GM12878 (cell line): ENCODE data around the gene MS4A2. TPM values are rescaled to one million over a fixed set of nuclear protein-coding genes. Genes with fewer than 3 reads are reported as not detected.
"Not testable (repeated sequence)": the region's sequence is repeated elsewhere in the genome, so short reads cannot be mapped to it uniquely, and the experiment has no call there.

Experiments
- ATAC-seq: fragments of 200-7000 bp; cut with Tn5 transposase; 3 replicates; pipeline ENCODE4 v1.9.1; 2020; ENCODE audit warnings: mild to moderate bottlenecking, moderate library complexity
- BruUV-seq: library from RNA; stranded (reverse); fragments of 400-500 nt; replicated peaks from 2 replicates; lab custom pipeline; 2021; lab: Mats Ljungman, UMichigan
- CTCF ChIA-PET: fragments of 300-600 bp; sonication (Branson Sonifier 250); formaldehyde crosslinking; extraction: SDS; loops from one replicate; lab custom pipeline; 2021; ENCODE audit warnings: inconsistent platforms; lab: Yijun Ruan, JAX
- POLR2A ChIA-PET: fragments of 350-600 bp; formaldehyde crosslinking; extraction: SDS; loops from one replicate; lab custom pipeline; 2021; ENCODE audit warnings: inconsistent platforms; lab: Charles Lee
- RAD21 ChIA-PET: fragments of 300-600 bp; sonication (Branson Sonifier 250); formaldehyde crosslinking; loops from one replicate; lab custom pipeline; 2023; ENCODE audit warnings: antibody characterized with exemption; ENCODE audit not compliant: unreplicated experiment; lab: Charles Lee
- SMC1A ChIA-PET: fragments of 300-600 bp; sonication (Branson Sonifier 250); formaldehyde crosslinking; loops from one replicate; lab custom pipeline; 2023; ENCODE audit not compliant: unreplicated experiment, uncharacterized antibody; lab: Charles Lee
- DNase-seq: peaks from one replicate; pipeline ENCODE4 v3.0.0-alpha.2; 2011; ENCODE audit warnings: low read depth, low spot score
- FAIRE-seq: peaks from 3 replicates; lab custom pipeline; 2011; peaks lifted over from hg19 to GRCh38; lab: Jason Lieb, UNC
- H2AFZ ChIP-seq: 2 replicates; pipeline ENCODE4 v1.6.0; 2011; ENCODE audit warnings: low read depth, low read length, control low read depth; ENCODE audit not compliant: control insufficient read depth
- H3K27ac ChIP-seq: 2 replicates; pipeline ENCODE4 v1.5.1; 2011; ENCODE audit warnings: control low read depth; ENCODE audit not compliant: control insufficient read depth, insufficient read depth
- H3K27me3 ChIP-seq, 2 experiments: replicated peaks in 1 of 2; 2 replicates each; pipeline versions ENCODE4 v1.6.0 to v1.6.1; 2011; ENCODE audit warnings: low read length in 1 of 2; ENCODE audit not compliant: control insufficient read depth in 2 of 2, insufficient read depth in 2 of 2
- H3K36me3 ChIP-seq, 2 experiments: 2 replicates each; pipeline ENCODE4 v1.5.1; 2011; ENCODE audit warnings: low read length in 1 of 2; ENCODE audit not compliant: control insufficient read depth in 2 of 2, insufficient read depth in 2 of 2
- H3K4me1 ChIP-seq: 2 replicates; pipeline ENCODE4 v1.6.1; 2011; ENCODE audit warnings: mild to moderate bottlenecking, low read length, moderate library complexity, mixed read lengths; ENCODE audit not compliant: control insufficient read depth, insufficient read depth
- H3K4me2 ChIP-seq: 2 replicates; pipeline ENCODE4 v1.6.0; 2011; ENCODE audit warnings: control low read depth; ENCODE audit not compliant: control insufficient read depth, insufficient read depth
- H3K4me3 ChIP-seq: fragments of 200-600 bp; sonication (generic); 2 replicates; pipeline ENCODE4 v1.5.1; 2016
- H3K79me2 ChIP-seq: 2 replicates; pipeline ENCODE4 v1.6.0; 2011; ENCODE audit warnings: low read length; ENCODE audit not compliant: control insufficient read depth, insufficient read depth
- H3K9ac ChIP-seq: 2 replicates; pipeline ENCODE4 v1.8.0; 2011; ENCODE audit warnings: low read length, control low read depth, mixed read lengths; ENCODE audit not compliant: control insufficient read depth, insufficient read depth
- H3K9me3 ChIP-seq: replicated peaks from 3 replicates; pipeline ENCODE4 v1.5.1; 2011; ENCODE audit warnings: mild to moderate bottlenecking, low read length; ENCODE audit not compliant: control insufficient read depth, insufficient read depth
- H4K20me1 ChIP-seq: 2 replicates; pipeline ENCODE4 v1.6.0; 2011; ENCODE audit not compliant: control insufficient read depth, insufficient read depth
- BCLAF1 ChIP-seq: fragments of 450-650 bp; IDR thresholded peaks from 2 replicates; pipeline ENCODE4 v1.6.1; 2017; ENCODE audit warnings: antibody characterized with exemption, mild to moderate bottlenecking, moderate library complexity
- HDAC2 ChIP-seq: fragments of 200-600 bp; sonication (generic); IDR thresholded peaks from 2 replicates; pipeline ENCODE4 v1.6.1; 2017
- STAT1 ChIP-seq: fragments of 450-650 bp; conservative IDR thresholded peaks from 2 replicates; pipeline ENCODE4 v1.6.1; 2014; ENCODE audit warnings: antibody characterized with exemption, mild to moderate bottlenecking
- TCF3 ChIP-seq: IDR thresholded peaks from 2 replicates; pipeline ENCODE4 v1.6.1; 2012; ENCODE audit warnings: low read depth, mild to moderate bottlenecking, low read length, borderline replicate concordance; ENCODE audit not compliant: insufficient read depth
- ZZZ3 ChIP-seq: IDR thresholded peaks from 2 replicates; pipeline ENCODE4 v1.6.1; 2011; ENCODE audit warnings: low read depth; ENCODE audit not compliant: control insufficient read depth, insufficient read length
- WGBS: methylation state at CpG from one replicate; pipeline ENCODE4 v1.1.6; 2016; ENCODE audit warnings: low lambda C conversion rate; ENCODE audit not compliant: insufficient replicate concordance, insufficient coverage; ENCODE audit errors: missing lambda C conversion rate; 5-methylcytosine and 5-hydroxymethylcytosine counted together
- in situ Hi-C: fragments of 300-500 bp; cut with MboI; formaldehyde crosslinking; loops from 9 replicates; pipeline ENCODE4 v1.14.3; 2018; ENCODE audit warnings: mixed read lengths
- intact Hi-C: fragments of 100-400 bp; cut with micrococcal nuclease; formaldehyde crosslinking; loops from one replicate; pipeline ENCODE4 v1.14.2; 2022; ENCODE audit not compliant: unreplicated experiment
- polyA plus RNA-seq, 11 experiments: library from polyadenylated mRNA; depleted of rRNA in 4 of 11; unstranded in 6 of 11; stranded (reverse) in 5 of 11; fragments of >200 nt; fragmentation: Nextera tagmentation in 4 of 11; fragmentation: Illumina TruSeq in 1 of 11; extraction: Ambion mirVana in 4 of 11; extraction: Trizol in 1 of 11; gene quantifications; 1 replicate in 1 of 11; 2 replicates in 10 of 11; pipeline versions ENCODE4 v1.2.1 to v1.2.3, GENCODE V29; 2011 to 2016; ENCODE audit warnings: inconsistent platforms in 2 of 11, missing spikeins in 2 of 11, low read depth in 1 of 11
- total RNA-seq, 4 experiments: library from RNA; depleted of rRNA in 3 of 4; stranded (reverse); fragments of >200 nt in 3 of 4; fragmentation: Illumina TruSeq in 1 of 4; extraction: Trizol in 1 of 4; gene quantifications; 2 replicates each; pipeline versions ENCODE4 v1.2.1 to v1.2.3, GENCODE V29; 2013 to 2021

MS4A2 gene
- total and polyA plus RNA-seq, 10 of the 15 experiments (the other 5 are each of a cell fraction or from before 2014, with no cell fraction given), result not detected

GRCh38 chr11:60100516-60100915 is 12.1 kb downstream of the MS4A2 start (continued):
- TF ChIP-seq BCLAF1 (no peak), STAT1 (no peak), TCF3 (no peak), ZZZ3 (no peak), HDAC2 (no peak)

- H3K27ac ChIP-seq, H3K4me2 ChIP-seq, H3K4me1 ChIP-seq, FAIRE-seq, intact Hi-C loops, SMC1A ChIA-PET, DNase-seq, H3K4me3 ChIP-seq, H2AFZ ChIP-seq, BruUV-seq, ATAC-seq, in situ Hi-C loops, H3K36me3 ChIP-seq, H4K20me1 ChIP-seq, H3K9ac ChIP-seq, POLR2A ChIA-PET, H3K27me3 ChIP-seq, RAD21 ChIA-PET, H3K79me2 ChIP-seq, H3K9me3 ChIP-seq: not testable (repeated sequence)
- CTCF ChIA-PET, result interaction anchor here (1.4 kb wide), 1 partner anchor 150 kb away, joined by 4 read pairs; no protein-coding TSS in a partner anchor
- WGBS, result 25% methylated on average over 11 of the region's 11 CpGs
Observed at GRCh38 chr11:60101368-60101767, 12.9 kb downstream of the MS4A2 start.

GRCh38 chr11:60104471-60105115 is 16.1 kb downstream of the MS4A2 start:
- in situ Hi-C loops, BruUV-seq, H3K4me2 ChIP-seq, H3K27me3 ChIP-seq, H2AFZ ChIP-seq, H3K27ac ChIP-seq, SMC1A ChIA-PET, H3K79me2 ChIP-seq, H3K4me3 ChIP-seq, DNase-seq, POLR2A ChIA-PET, H4K20me1 ChIP-seq, H3K4me1 ChIP-seq, H3K9ac ChIP-seq, H3K36me3 ChIP-seq, RAD21 ChIA-PET, FAIRE-seq, intact Hi-C loops, H3K9me3 ChIP-seq, ATAC-seq: not testable (repeated sequence)
- 45% methylated on average over 8 of the region's 8 CpGs for WGBS
- CTCF ChIA-PET, result interaction anchor here (0.6 kb wide), 1 partner anchor 65 kb away, joined by 3 read pairs; no protein-coding TSS in a partner anchor

GRCh38 chr11:60108631-60109030 is 20.2 kb downstream of the MS4A2 start:
- CTCF ChIA-PET, H3K4me2 ChIP-seq, BruUV-seq: not testable (repeated sequence)

More at GRCh38 chr11:60108631-60109030, 20.2 kb downstream of the MS4A2 start:
- in situ Hi-C loops, RAD21 ChIA-PET, H4K20me1 ChIP-seq, H3K79me2 ChIP-seq, H3K27me3 ChIP-seq, DNase-seq, intact Hi-C loops, H3K9me3 ChIP-seq, H3K4me1 ChIP-seq, POLR2A ChIA-PET, H2AFZ ChIP-seq, SMC1A ChIA-PET, H3K27ac ChIP-seq, FAIRE-seq, H3K9ac ChIP-seq, H3K36me3 ChIP-seq, ATAC-seq, H3K4me3 ChIP-seq: not testable (repeated sequence)
- 58% methylated on average over 5 of the region's 5 CpGs for WGBS
